PC-3 (cell line): ENCODE measurements around the gene ARVCF.

Experiments
- EZH2 ChIP-seq: fragments of 300-600 bp; sonication (generic); IDR thresholded peaks from one replicate; pipeline ENCODE4 v1.6.1; 2017; ENCODE audit warnings: antibody characterized with exemption, mild to moderate bottlenecking, low read length; ENCODE audit not compliant: unreplicated experiment
- EZH2phosphoT487 ChIP-seq: fragments of 300-600 bp; sonication (generic); IDR thresholded peaks from 2 replicates; pipeline ENCODE4 v1.6.1; 2018; ENCODE audit warnings: mild to moderate bottlenecking, antibody characterized with exemption, low read length, borderline replicate concordance
- TF ChIP-seq, protein P1 (sequence below): fragments of 300-600 bp; sonication (generic); conservative IDR thresholded peaks from 2 replicates; pipeline ENCODE4 v1.5.1; 2017; ENCODE audit warnings: antibody characterized with exemption, low read depth, mild to moderate bottlenecking, low read length

DNA sequence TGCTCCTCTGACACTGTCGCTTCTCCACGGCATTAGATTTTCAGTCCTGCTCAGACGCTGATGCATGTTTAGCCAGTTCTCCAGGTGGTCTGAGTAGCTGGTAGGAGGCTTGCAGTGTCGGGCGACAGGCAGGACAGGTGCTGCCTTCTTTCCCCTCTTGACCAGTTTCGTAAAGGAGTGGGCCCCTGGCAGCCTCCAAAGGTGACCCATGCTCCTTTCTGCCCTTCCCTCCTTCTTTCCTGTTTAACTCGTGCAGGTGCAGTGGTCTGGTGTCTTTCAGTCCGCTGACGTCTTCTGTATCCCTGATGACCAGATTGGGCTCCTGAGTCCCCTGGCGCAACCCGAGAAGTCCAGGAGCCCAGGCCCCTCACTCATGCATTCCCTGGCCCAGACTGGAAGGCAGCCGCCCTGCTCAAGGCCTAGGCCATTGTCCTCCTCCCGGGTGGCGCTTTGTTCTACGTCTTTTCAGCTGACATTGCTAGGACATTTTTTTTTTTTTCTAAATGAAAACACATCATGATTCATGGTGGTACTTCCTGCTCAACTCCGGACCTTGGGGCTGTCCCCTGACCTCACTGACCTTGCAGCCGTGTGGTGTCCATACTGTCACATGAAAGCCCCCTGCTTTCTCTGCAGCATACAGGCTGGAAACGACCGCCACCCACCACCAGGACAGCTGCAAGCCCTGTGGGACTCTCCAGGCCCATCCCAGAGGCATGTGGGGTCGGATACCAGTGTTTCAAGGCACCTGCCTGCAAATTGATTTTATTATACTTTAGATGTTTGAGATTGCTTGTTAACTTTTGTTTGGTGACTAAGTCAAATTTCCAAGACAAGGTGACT is 49.5 kb downstream of the ARVCF start:
- TF ChIP-seq EZH2 (no peak), EZH2phosphoT487 (no peak)
- TF ChIP-seq, protein P1, sequence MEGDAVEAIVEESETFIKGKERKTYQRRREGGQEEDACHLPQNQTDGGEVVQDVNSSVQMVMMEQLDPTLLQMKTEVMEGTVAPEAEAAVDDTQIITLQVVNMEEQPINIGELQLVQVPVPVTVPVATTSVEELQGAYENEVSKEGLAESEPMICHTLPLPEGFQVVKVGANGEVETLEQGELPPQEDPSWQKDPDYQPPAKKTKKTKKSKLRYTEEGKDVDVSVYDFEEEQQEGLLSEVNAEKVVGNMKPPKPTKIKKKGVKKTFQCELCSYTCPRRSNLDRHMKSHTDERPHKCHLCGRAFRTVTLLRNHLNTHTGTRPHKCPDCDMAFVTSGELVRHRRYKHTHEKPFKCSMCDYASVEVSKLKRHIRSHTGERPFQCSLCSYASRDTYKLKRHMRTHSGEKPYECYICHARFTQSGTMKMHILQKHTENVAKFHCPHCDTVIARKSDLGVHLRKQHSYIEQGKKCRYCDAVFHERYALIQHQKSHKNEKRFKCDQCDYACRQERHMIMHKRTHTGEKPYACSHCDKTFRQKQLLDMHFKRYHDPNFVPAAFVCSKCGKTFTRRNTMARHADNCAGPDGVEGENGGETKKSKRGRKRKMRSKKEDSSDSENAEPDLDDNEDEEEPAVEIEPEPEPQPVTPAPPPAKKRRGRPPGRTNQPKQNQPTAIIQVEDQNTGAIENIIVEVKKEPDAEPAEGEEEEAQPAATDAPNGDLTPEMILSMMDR, result no peak
